ENCODE results near the gene POLE2. TPM values are rescaled to one million over a fixed set of nuclear protein-coding genes. Genes with fewer than 3 reads are reported as not detected.
"Not testable (repeated sequence)": the region's sequence is repeated elsewhere in the genome, so short reads cannot be mapped to it uniquely, and the experiment has no call there.

POLE2 gene
- total RNA-seq = 10 to 100 TPM; 19.5 to 30.5 TPM

GRCh38 chr14:49687942-49688700 is at the start of gene POLE2:
Gene POLE2 (minus strand): TSS chr14:49688214. CDS start chr14:49688203, 11 bp downstream.
- Mint-ChIP-seq H3K4me3 (peak within 1 kb of the TSS; percentile 98), H3K27me3 (no peaks in the 10 kb centered on the region), H3K27ac (peak within 1 kb of the TSS; percentile 88 to 92), H3K36me3 (peaks cover 5% of the 10 kb centered on the region), H3K9me3 (no peaks in the 10 kb centered on the region), H3K4me1 (ENCODE audit: low read depth in 2 of 2) (peaks cover 28 to 32% of the 10 kb centered on the region in 2 donors)
- DNase-seq (ENCODE audit: low spot score) (peak; percentile 86), ATAC-seq (peak; percentile 92 to 93)

- DNase-seq (ENCODE audit: low spot score); H3K27ac Mint-ChIP-seq; H3K36me3 Mint-ChIP-seq; H3K4me1 Mint-ChIP-seq (ENCODE audit: low read depth in 2 of 2); H3K4me3 Mint-ChIP-seq; H3K9me3 Mint-ChIP-seq; H3K27me3 Mint-ChIP-seq; ATAC-seq: not testable (repeated sequence)
These were observed 47.7 kb upstream of the POLE2 start for GRCh38 chr14:49735669-49736068.

- Mint-ChIP-seq H3K4me1 (ENCODE audit: low read depth in 2 of 2) (no peaks in the 10 kb centered on the region), H3K27ac (no peak overlapping the region), H3K27me3 (no peaks in the 10 kb centered on the region), H3K4me3 (no peak overlapping the region), H3K9me3 (no peaks in the 10 kb centered on the region), H3K36me3 (no peaks in the 10 kb centered on the region)
- DNase-seq (ENCODE audit: low spot score) = no peak
- no peak for ATAC-seq
These were observed 45.8 kb upstream of the POLE2 start for GRCh38 chr14:49733836-49734235.

- Mint-ChIP-seq H3K27me3 (no peaks in the 10 kb centered on the region), H3K36me3 (no peaks in the 10 kb centered on the region), H3K27ac (no peak overlapping the region), H3K4me3 (no peak overlapping the region), H3K4me1 (ENCODE audit: low read depth in 2 of 2) (no peaks in the 10 kb centered on the region), H3K9me3 (no peaks in the 10 kb centered on the region)
- ATAC-seq (no peak), DNase-seq (ENCODE audit: low spot score) (no peak)
These were observed 44.9 kb upstream of the POLE2 start for GRCh38 chr14:49732896-49733295.

GRCh38 chr14:49727171-49727570 is 39.2 kb upstream of the POLE2 start:
- no peak overlapping the region for H3K4me3 Mint-ChIP-seq
- DNase-seq (ENCODE audit: low spot score) (no peak), ATAC-seq (no peak)
- no peaks in the 10 kb centered on the region for H3K4me1 Mint-ChIP-seq (ENCODE audit: low read depth in 2 of 2)
- peaks cover 1% of the 10 kb centered on the region for H3K36me3 Mint-ChIP-seq
- H3K27ac Mint-ChIP-seq = no peak overlapping the region
- H3K9me3 Mint-ChIP-seq = no peaks in the 10 kb centered on the region
- no peaks in the 10 kb centered on the region for H3K27me3 Mint-ChIP-seq

GRCh38 chr14:49721733-49722435 is 33.9 kb upstream of the POLE2 start:
- not testable (repeated sequence) for DNase-seq (ENCODE audit: low spot score); H3K4me1 Mint-ChIP-seq (ENCODE audit: low read depth in 2 of 2); H3K4me3 Mint-ChIP-seq; ATAC-seq; H3K9me3 Mint-ChIP-seq; H3K27me3 Mint-ChIP-seq; H3K27ac Mint-ChIP-seq
- H3K36me3 Mint-ChIP-seq = peaks cover 20% of the 10 kb centered on the region

- Mint-ChIP-seq H3K9me3 (no peaks in the 10 kb centered on the region), H3K36me3 (peaks cover 20% of the 10 kb centered on the region), H3K4me3 (no peak overlapping the region), H3K27ac (no peak overlapping the region), H3K27me3 (no peaks in the 10 kb centered on the region), H3K4me1 (ENCODE audit: low read depth in 2 of 2) (no peaks in the 10 kb centered on the region)
- DNase-seq (ENCODE audit: low spot score) = no peak
- no peak for ATAC-seq
These were observed 32.7 kb upstream of the POLE2 start for GRCh38 chr14:49720744-49721143.

GRCh38 chr14:49710993-49711392 is 23.0 kb upstream of the POLE2 start:
- H3K4me1 Mint-ChIP-seq (ENCODE audit: low read depth in 2 of 2); H3K36me3 Mint-ChIP-seq; H3K9me3 Mint-ChIP-seq; H3K27ac Mint-ChIP-seq; ATAC-seq; H3K4me3 Mint-ChIP-seq; H3K27me3 Mint-ChIP-seq; DNase-seq (ENCODE audit: low spot score): not testable (repeated sequence)

- DNase-seq (ENCODE audit: low spot score); H3K36me3 Mint-ChIP-seq; ATAC-seq; H3K27ac Mint-ChIP-seq; H3K27me3 Mint-ChIP-seq; H3K4me3 Mint-ChIP-seq; H3K9me3 Mint-ChIP-seq: not testable (repeated sequence)
- H3K4me1 Mint-ChIP-seq (ENCODE audit: low read depth in 2 of 2) = peaks cover 6 to 16% of the 10 kb centered on the region in 2 donors
These were observed 16.5 kb upstream of the POLE2 start for GRCh38 chr14:49704471-49704870.

GRCh38 chr14:49703965-49704364 is 16.0 kb upstream of the POLE2 start:
- Mint-ChIP-seq H3K36me3 (no peaks in the 10 kb centered on the region), H3K9me3 (no peaks in the 10 kb centered on the region), H3K27me3 (no peaks in the 10 kb centered on the region), H3K27ac (no peak overlapping the region), H3K4me1 (ENCODE audit: low read depth in 2 of 2) (peaks cover 6 to 16% of the 10 kb centered on the region in 2 donors), H3K4me3 (no peak overlapping the region)
- DNase-seq (ENCODE audit: low spot score) = no peak
- no peak for ATAC-seq

GRCh38 chr14:49702725-49703124 is 14.7 kb upstream of the POLE2 start:
- H3K27me3 Mint-ChIP-seq = no peaks in the 10 kb centered on the region
- no peaks in the 10 kb centered on the region for H3K9me3 Mint-ChIP-seq
- no peaks in the 10 kb centered on the region for H3K36me3 Mint-ChIP-seq
- ATAC-seq (no peak), DNase-seq (ENCODE audit: low spot score) (no peak)
- H3K27ac Mint-ChIP-seq = no peak overlapping the region
- peaks cover 6 to 16% of the 10 kb centered on the region in 2 donors for H3K4me1 Mint-ChIP-seq (ENCODE audit: low read depth in 2 of 2)
- H3K4me3 Mint-ChIP-seq = no peak overlapping the region

GRCh38 chr14:49693735-49694124 is 5.7 kb upstream of the POLE2 start:
- Mint-ChIP-seq H3K4me1 (ENCODE audit: low read depth in 2 of 2) (peaks cover 11 to 20% of the 10 kb centered on the region in 2 donors), H3K4me3 (peak overlapping the region; percentile 80), H3K27ac (peak overlapping the region; percentile 70 to 85)
- H3K36me3 Mint-ChIP-seq; ATAC-seq; H3K9me3 Mint-ChIP-seq; H3K27me3 Mint-ChIP-seq; DNase-seq (ENCODE audit: low spot score): not testable (repeated sequence)

- Mint-ChIP-seq H3K4me1 (ENCODE audit: low read depth in 2 of 2) (peaks cover 16 to 27% of the 10 kb centered on the region in 2 donors), H3K9me3 (no peaks in the 10 kb centered on the region), H3K27ac (peak within 1 kb of the TSS; percentile 70 to 85), H3K4me3 (peak within 1 kb of the TSS; percentile 80), H3K36me3 (no peaks in the 10 kb centered on the region), H3K27me3 (no peaks in the 10 kb centered on the region)
- ATAC-seq (peak; percentile 86 to 88), DNase-seq (ENCODE audit: low spot score) (peak; percentile 86)
These were observed 5.1 kb upstream of the POLE2 start, which contains the start of gene KLHDC1 for GRCh38 chr14:49692811-49693734. Gene KLHDC1 (plus strand): TSS chr14:49693120. CDS start chr14:49693195, 75 bp downstream.

All from natural killer cell treated with Interleukin-12 subunit alpha and Interleukin-12 subunit beta and Interleukin-15 and Interleukin-18, amount 100 ng/mL, for 72 hours (primary cell).